SK-N-SH treated with all-trans-retinoic acid at 6 μM for 48 hours (cell line): ENCODE data around the gene SLC22A23.

Source experiments
- BACH2 ChIP-seq: fragments of 250-450 bp; sonication (Bioruptor Pico); IDR thresholded peaks from 2 replicates; pipeline ENCODE4 v1.9.0; 2021; ENCODE audit warnings: mild to moderate bottlenecking, borderline replicate concordance
- CREB5 ChIP-seq: fragments of 250-450 bp; sonication (Bioruptor Pico); IDR thresholded peaks from 2 replicates; pipeline ENCODE4 v1.5.1; 2020; ENCODE audit warnings: low read depth, mild to moderate bottlenecking, moderate library complexity
- CSRNP3 ChIP-seq: fragments of 250-450 bp; sonication (Bioruptor Pico); IDR thresholded peaks from 2 replicates; pipeline ENCODE4 v1.5.1; 2021; ENCODE audit warnings: mild to moderate bottlenecking, moderate library complexity
- ESRRG ChIP-seq: fragments of 250-450 bp; sonication (Bioruptor Pico); IDR thresholded peaks from 2 replicates; pipeline ENCODE4 v1.6.1; 2021; ENCODE audit warnings: mild to moderate bottlenecking
- PATZ1 ChIP-seq: fragments of 250-450 bp; sonication (Bioruptor Pico); IDR thresholded peaks from 2 replicates; pipeline ENCODE4 v1.8.0; 2020; ENCODE audit warnings: mild to moderate bottlenecking, moderate library complexity, borderline replicate concordance
- POU6F1 ChIP-seq: fragments of 250-450 bp; sonication (Bioruptor Pico); IDR thresholded peaks from 2 replicates; pipeline ENCODE4 v1.8.0; 2021; ENCODE audit warnings: low read depth, mild to moderate bottlenecking, moderate library complexity, borderline replicate concordance
- TOX ChIP-seq: fragments of 250-450 bp; sonication (Bioruptor Pico); IDR thresholded peaks from 2 replicates; pipeline ENCODE4 v1.8.0; 2021; ENCODE audit warnings: mild to moderate bottlenecking, moderate library complexity, borderline replicate concordance
- TSHZ2 ChIP-seq: fragments of 250-450 bp; sonication (Bioruptor Pico); IDR thresholded peaks from 2 replicates; pipeline ENCODE4 v1.5.0; 2020; ENCODE audit warnings: mild to moderate bottlenecking, moderate library complexity
- ZFP30 ChIP-seq: fragments of 450-650 bp; formaldehyde crosslinking; IDR thresholded peaks from 2 replicates; pipeline ENCODE4 v1.5.0; 2022; ENCODE audit warnings: mild to moderate bottlenecking, moderate library complexity
- ZNF565 ChIP-seq: fragments of 450-650 bp; formaldehyde crosslinking; conservative IDR thresholded peaks from 2 replicates; pipeline ENCODE4 v1.5.0; 2020; ENCODE audit warnings: low read depth, mild to moderate bottlenecking, moderate library complexity

- TF ChIP-seq ZNF565 (CRISPR knock-in tag), result no peak
- no peak for TF ChIP-seq TSHZ2 (CRISPR knock-in tag)
- no peak for TF ChIP-seq TOX (CRISPR knock-in tag)
- no peak for TF ChIP-seq CREB5 (CRISPR knock-in tag)
- no peak for TF ChIP-seq ESRRG (CRISPR knock-in tag)
- no peak for TF ChIP-seq BACH2 (CRISPR knock-in tag)
- no peak for TF ChIP-seq ZFP30 (CRISPR knock-in tag)
- TF ChIP-seq POU6F1 (CRISPR knock-in tag), result no peak
- TF ChIP-seq CSRNP3 (CRISPR knock-in tag), result no peak
- TF ChIP-seq PATZ1, result no peak
Measured at GRCh38 chr6:3383525-3383924, 73.3 kb downstream of the SLC22A23 start.
